ENCODE measurements around the gene SWAP70.

DNA sequence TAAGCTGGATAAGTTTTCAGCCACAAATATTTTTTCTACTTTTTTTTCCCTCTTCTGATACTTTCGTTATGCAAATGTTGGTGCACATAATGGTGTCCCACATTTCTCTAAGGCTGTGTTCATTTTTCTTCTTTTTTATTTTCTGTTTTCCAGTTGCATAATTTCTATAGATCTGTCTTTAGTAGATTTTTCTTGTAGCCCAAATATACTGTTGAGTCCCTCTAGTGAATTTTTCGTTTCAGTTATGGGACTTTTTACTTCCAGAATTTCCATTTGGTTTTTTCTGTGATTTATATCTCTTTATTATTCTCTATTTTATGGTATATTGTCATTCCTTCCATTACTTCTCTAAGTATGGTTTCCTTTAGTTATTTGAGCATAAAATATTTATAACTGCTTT is 72.0 kb downstream of the SWAP70 start:
- TF ChIP-seq RARB (CRISPR knock-in tag; IDR thresholded peaks at IDR 0.05) (no peak), ZNF70 (CRISPR knock-in tag; IDR thresholded peaks at IDR 0.05) (no peak), TCF4 (CRISPR knock-in tag; IDR thresholded peaks at IDR 0.05; ENCODE audit: borderline replicate concordance) (no peak), CSDC2 (CRISPR knock-in tag; IDR thresholded peaks at IDR 0.05) (no peak)
- TF ChIP-seq, protein P1, sequence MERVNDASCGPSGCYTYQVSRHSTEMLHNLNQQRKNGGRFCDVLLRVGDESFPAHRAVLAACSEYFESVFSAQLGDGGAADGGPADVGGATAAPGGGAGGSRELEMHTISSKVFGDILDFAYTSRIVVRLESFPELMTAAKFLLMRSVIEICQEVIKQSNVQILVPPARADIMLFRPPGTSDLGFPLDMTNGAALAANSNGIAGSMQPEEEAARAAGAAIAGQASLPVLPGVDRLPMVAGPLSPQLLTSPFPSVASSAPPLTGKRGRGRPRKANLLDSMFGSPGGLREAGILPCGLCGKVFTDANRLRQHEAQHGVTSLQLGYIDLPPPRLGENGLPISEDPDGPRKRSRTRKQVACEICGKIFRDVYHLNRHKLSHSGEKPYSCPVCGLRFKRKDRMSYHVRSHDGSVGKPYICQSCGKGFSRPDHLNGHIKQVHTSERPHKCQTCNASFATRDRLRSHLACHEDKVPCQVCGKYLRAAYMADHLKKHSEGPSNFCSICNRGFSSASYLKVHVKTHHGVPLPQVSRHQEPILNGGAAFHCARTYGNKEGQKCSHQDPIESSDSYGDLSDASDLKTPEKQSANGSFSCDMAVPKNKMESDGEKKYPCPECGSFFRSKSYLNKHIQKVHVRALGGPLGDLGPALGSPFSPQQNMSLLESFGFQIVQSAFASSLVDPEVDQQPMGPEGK (CRISPR knock-in tag; IDR thresholded peaks at IDR 0.05; ENCODE audit: borderline replicate concordance): no peak
